ENCODE data around the gene COL28A1. TPM values are rescaled to one million over a fixed set of nuclear protein-coding genes. Genes with fewer than 3 reads are reported as not detected.

COL28A1 gene
- total and polyA plus RNA-seq, 2 experiments from 2014 or later: 0.31 to 0.70 TPM

- TF ChIP-seq, protein P1, sequence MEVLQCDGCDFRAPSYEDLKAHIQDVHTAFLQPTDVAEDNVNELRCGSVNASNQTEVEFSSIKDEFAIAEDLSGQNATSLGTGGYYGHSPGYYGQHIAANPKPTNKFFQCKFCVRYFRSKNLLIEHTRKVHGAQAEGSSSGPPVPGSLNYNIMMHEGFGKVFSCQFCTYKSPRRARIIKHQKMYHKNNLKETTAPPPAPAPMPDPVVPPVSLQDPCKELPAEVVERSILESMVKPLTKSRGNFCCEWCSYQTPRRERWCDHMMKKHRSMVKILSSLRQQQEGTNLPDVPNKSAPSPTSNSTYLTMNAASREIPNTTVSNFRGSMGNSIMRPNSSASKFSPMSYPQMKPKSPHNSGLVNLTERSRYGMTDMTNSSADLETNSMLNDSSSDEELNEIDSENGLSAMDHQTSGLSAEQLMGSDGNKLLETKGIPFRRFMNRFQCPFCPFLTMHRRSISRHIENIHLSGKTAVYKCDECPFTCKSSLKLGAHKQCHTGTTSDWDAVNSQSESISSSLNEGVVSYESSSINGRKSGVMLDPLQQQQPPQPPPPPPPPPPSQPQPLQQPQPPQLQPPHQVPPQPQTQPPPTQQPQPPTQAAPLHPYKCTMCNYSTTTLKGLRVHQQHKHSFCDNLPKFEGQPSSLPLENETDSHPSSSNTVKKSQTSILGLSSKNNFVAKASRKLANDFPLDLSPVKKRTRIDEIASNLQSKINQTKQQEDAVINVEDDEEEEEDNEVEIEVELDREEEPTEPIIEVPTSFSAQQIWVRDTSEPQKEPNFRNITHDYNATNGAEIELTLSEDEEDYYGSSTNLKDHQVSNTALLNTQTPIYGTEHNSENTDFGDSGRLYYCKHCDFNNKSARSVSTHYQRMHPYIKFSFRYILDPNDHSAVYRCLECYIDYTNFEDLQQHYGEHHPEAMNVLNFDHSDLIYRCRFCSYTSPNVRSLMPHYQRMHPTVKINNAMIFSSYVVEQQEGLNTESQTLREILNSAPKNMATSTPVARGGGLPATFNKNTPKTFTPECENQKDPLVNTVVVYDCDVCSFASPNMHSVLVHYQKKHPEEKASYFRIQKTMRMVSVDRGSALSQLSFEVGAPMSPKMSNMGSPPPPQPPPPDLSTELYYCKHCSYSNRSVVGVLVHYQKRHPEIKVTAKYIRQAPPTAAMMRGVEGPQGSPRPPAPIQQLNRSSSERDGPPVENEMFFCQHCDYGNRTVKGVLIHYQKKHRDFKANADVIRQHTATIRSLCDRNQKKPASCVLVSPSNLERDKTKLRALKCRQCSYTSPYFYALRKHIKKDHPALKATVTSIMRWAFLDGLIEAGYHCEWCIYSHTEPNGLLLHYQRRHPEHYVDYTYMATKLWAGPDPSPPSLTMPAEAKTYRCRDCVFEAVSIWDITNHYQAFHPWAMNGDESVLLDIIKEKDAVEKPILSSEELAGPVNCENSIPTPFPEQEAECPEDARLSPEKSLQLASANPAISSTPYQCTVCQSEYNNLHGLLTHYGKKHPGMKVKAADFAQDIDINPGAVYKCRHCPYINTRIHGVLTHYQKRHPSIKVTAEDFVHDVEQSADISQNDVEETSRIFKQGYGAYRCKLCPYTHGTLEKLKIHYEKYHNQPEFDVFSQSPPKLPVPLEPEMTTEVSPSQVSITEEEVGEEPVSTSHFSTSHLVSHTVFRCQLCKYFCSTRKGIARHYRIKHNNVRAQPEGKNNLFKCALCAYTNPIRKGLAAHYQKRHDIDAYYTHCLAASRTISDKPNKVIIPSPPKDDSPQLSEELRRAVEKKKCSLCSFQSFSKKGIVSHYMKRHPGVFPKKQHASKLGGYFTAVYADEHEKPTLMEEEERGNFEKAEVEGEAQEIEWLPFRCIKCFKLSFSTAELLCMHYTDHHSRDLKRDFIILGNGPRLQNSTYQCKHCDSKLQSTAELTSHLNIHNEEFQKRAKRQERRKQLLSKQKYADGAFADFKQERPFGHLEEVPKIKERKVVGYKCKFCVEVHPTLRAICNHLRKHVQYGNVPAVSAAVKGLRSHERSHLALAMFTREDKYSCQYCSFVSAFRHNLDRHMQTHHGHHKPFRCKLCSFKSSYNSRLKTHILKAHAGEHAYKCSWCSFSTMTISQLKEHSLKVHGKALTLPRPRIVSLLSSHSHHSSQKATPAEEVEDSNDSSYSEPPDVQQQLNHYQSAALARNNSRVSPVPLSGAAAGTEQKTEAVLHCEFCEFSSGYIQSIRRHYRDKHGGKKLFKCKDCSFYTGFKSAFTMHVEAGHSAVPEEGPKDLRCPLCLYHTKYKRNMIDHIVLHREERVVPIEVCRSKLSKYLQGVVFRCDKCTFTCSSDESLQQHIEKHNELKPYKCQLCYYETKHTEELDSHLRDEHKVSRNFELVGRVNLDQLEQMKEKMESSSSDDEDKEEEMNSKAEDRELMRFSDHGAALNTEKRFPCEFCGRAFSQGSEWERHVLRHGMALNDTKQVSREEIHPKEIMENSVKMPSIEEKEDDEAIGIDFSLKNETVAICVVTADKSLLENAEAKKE (CRISPR knock-in tag; IDR thresholded peaks at IDR 0.05): no peak
- TF ChIP-seq POLR2AphosphoS5 (IDR thresholded peaks at IDR 0.05; ENCODE audit: low read depth) (no peak), ZNF331 (CRISPR knock-in tag; IDR thresholded peaks at IDR 0.05; ENCODE audit: low read depth) (no peak), EZH2phosphoT487 (IDR thresholded peaks at IDR 0.05; ENCODE audit: unreplicated experiment) (no peak), ZNF114 (CRISPR knock-in tag; IDR thresholded peaks at IDR 0.05) (no peak), NANOG (IDR thresholded peaks at IDR 0.05; ENCODE audit: borderline replicate concordance) (no peak)
- TF ChIP-seq, protein P2, sequence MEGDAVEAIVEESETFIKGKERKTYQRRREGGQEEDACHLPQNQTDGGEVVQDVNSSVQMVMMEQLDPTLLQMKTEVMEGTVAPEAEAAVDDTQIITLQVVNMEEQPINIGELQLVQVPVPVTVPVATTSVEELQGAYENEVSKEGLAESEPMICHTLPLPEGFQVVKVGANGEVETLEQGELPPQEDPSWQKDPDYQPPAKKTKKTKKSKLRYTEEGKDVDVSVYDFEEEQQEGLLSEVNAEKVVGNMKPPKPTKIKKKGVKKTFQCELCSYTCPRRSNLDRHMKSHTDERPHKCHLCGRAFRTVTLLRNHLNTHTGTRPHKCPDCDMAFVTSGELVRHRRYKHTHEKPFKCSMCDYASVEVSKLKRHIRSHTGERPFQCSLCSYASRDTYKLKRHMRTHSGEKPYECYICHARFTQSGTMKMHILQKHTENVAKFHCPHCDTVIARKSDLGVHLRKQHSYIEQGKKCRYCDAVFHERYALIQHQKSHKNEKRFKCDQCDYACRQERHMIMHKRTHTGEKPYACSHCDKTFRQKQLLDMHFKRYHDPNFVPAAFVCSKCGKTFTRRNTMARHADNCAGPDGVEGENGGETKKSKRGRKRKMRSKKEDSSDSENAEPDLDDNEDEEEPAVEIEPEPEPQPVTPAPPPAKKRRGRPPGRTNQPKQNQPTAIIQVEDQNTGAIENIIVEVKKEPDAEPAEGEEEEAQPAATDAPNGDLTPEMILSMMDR (conservative IDR thresholded peaks at IDR 0.05; ENCODE audit: low read depth in 2 of 2): no peak
Observed at GRCh38 chr7:7519056-7519455, 16.6 kb downstream of the COL28A1 start (continued).

- Mint-ChIP-seq H3K27ac (no peak overlapping the region), H3K27me3 (ENCODE audit: insufficient read depth, low read depth, poor library complexity) (no peaks in the 10 kb centered on the region), H3K36me3 (ENCODE audit: low read depth) (no peaks in the 10 kb centered on the region), H3K4me1 (peaks cover 7% of the 10 kb centered on the region; the same call in 2 of the 3 replicates), H3K4me3 (no peak overlapping the region), H3K9me3 (no peaks in the 10 kb centered on the region; the same call in 2 of the 3 replicates)
- Histone ChIP-seq H3F3A (replicated peaks; ENCODE audit: low read depth) (no peaks in the 10 kb centered on the region), H4K20me1 (replicated peaks; ENCODE audit: insufficient read depth) (no peaks in the 10 kb centered on the region), H3K4me2 (no peak overlapping the region), H3K36me3 (ENCODE audit: insufficient read depth) (no peaks in the 10 kb centered on the region), H3K79me2 (replicated peaks; ENCODE audit: insufficient read depth) (no peaks in the 10 kb centered on the region), H3K9me2 (ENCODE audit: insufficient read depth) (no peaks in the 10 kb centered on the region), H3K27ac (ENCODE audit: low read depth) (no peak overlapping the region), H3K4me3 (no peak overlapping the region), H3K27me3 (ENCODE audit: insufficient read depth) (no peaks in the 10 kb centered on the region), H3K4me1 (ENCODE audit: insufficient read depth) (no peaks in the 10 kb centered on the region), H2AFZ (peak overlapping the region; percentile 9)
- ATAC-seq (no peak), DNase-seq (ENCODE audit: low spot score) (no peak)
- no peak for TF ChIP-seq EZH2 (IDR thresholded peaks at IDR 0.05; ENCODE audit: low read depth, unreplicated experiment)
- TF ChIP-seq EZH2phosphoT487 (IDR thresholded peaks at IDR 0.05; ENCODE audit: unreplicated experiment): no peak
- TF ChIP-seq ZNF114 (CRISPR knock-in tag; IDR thresholded peaks at IDR 0.05): no peak
- TF ChIP-seq POLR2AphosphoS5 (IDR thresholded peaks at IDR 0.05; ENCODE audit: low read depth): no peak
- TF ChIP-seq, protein P2 (conservative IDR thresholded peaks at IDR 0.05; ENCODE audit: low read depth in 2 of 2): no peak
- TF ChIP-seq JUNB (IDR thresholded peaks at IDR 0.05; ENCODE audit: unreplicated experiment): no peak
- TF ChIP-seq, protein P3, sequence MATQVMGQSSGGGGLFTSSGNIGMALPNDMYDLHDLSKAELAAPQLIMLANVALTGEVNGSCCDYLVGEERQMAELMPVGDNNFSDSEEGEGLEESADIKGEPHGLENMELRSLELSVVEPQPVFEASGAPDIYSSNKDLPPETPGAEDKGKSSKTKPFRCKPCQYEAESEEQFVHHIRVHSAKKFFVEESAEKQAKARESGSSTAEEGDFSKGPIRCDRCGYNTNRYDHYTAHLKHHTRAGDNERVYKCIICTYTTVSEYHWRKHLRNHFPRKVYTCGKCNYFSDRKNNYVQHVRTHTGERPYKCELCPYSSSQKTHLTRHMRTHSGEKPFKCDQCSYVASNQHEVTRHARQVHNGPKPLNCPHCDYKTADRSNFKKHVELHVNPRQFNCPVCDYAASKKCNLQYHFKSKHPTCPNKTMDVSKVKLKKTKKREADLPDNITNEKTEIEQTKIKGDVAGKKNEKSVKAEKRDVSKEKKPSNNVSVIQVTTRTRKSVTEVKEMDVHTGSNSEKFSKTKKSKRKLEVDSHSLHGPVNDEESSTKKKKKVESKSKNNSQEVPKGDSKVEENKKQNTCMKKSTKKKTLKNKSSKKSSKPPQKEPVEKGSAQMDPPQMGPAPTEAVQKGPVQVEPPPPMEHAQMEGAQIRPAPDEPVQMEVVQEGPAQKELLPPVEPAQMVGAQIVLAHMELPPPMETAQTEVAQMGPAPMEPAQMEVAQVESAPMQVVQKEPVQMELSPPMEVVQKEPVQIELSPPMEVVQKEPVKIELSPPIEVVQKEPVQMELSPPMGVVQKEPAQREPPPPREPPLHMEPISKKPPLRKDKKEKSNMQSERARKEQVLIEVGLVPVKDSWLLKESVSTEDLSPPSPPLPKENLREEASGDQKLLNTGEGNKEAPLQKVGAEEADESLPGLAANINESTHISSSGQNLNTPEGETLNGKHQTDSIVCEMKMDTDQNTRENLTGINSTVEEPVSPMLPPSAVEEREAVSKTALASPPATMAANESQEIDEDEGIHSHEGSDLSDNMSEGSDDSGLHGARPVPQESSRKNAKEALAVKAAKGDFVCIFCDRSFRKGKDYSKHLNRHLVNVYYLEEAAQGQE (IDR thresholded peaks at IDR 0.05; ENCODE audit: unreplicated experiment): no peak
Observed at GRCh38 chr7:7517754-7518153, 17.9 kb downstream of the COL28A1 start.
